Upper lobe of left lung (tissue), 6 donors: ENCODE measurements around the gene ERFE. TPM values are rescaled to one million over a fixed set of nuclear protein-coding genes. Genes with fewer than 3 reads are reported as not detected.

ENCODE experiments used
- ATAC-seq, 2 donors: fragments of 200-7000 bp; cut with Tn5 transposase; one replicate each; pipeline ENCODE4 v1.9.1; 2022; ENCODE audit warnings: mild to moderate bottlenecking in 2 of 2, moderate library complexity in 2 of 2; ENCODE audit not compliant: low FRiP score in 2 of 2
- DNase-seq, 2 donors: peaks; one replicate each; pipeline ENCODE4 v3.0.0-alpha.2; 2019 to 2020
- H3K27ac ChIP-seq, 4 donors: fragments of 200-600 bp; sonication (generic); one replicate each; pipeline ENCODE4 v1.5.1; 2016 to 2019
- H3K27me3 ChIP-seq, 4 donors: fragments of 200-600 bp; sonication (generic); one replicate each; pipeline ENCODE4 v1.5.1; 2017 to 2019
- H3K36me3 ChIP-seq, 4 donors: fragments of 200-600 bp; sonication (generic); one replicate each; pipeline ENCODE4 v1.5.1; 2016 to 2019
- H3K4me1 ChIP-seq, 4 donors: fragments of 200-600 bp; sonication (generic); one replicate each; pipeline ENCODE4 v1.5.1; 2018 to 2019
- H3K4me3 ChIP-seq, 4 donors: fragments of 200-600 bp; sonication (generic); one replicate each; pipeline ENCODE4 v1.5.1; 2017 to 2019; ENCODE audit warnings: mild to moderate bottlenecking in 2 of 4, moderate library complexity in 1 of 4
- H3K9me3 ChIP-seq, 4 donors: fragments of 200-600 bp; sonication (generic); one replicate each; pipeline ENCODE4 v1.5.1; 2018 to 2019
- CTCF ChIP-seq, 6 experiments: fragments of 450-650 bp in 4 of 6; fragments of 200-600 bp in 2 of 6; sonication (generic) in 2 of 6; IDR thresholded peaks; one replicate each; pipeline ENCODE4 v1.5.1; 2016 to 2019; ENCODE audit warnings: antibody characterized with exemption in 6 of 6
- EP300 ChIP-seq, 4 donors: sonication (generic); formaldehyde crosslinking; IDR thresholded peaks; one replicate each; pipeline ENCODE4 v1.5.1; 2017; ENCODE audit warnings: antibody characterized with exemption in 4 of 4, control low read depth in 2 of 4
- POLR2A ChIP-seq, 4 donors: fragments of 450-650 bp; IDR thresholded peaks; one replicate each; pipeline ENCODE4 v1.5.1; 2016 to 2017; ENCODE audit warnings: antibody characterized with exemption in 4 of 4, mild to moderate bottlenecking in 2 of 4
- POLR2AphosphoS5 ChIP-seq, 2 donors: sonication (generic); formaldehyde crosslinking; IDR thresholded peaks; one replicate each; pipeline ENCODE4 v1.5.1; 2017; ENCODE audit warnings: antibody characterized with exemption in 2 of 2
- WGBS, 2 donors: methylation state at CpG; one replicate each; pipeline ENCODE4 v1.1.5; 2017 to 2018; 5-methylcytosine and 5-hydroxymethylcytosine counted together
- total RNA-seq, 6 donors: library from RNA; depleted of rRNA in 4 of 6; stranded (reverse); fragments of >200 nt in 4 of 6; gene quantifications; one replicate each; pipeline versions ENCODE4 v1.1.0 to v1.2.1, GENCODE V29; 2016 to 2021
- donor health status: DM: no; HTN: no; CAD: no; lungs with moderate emphysema.
- donor health status: DM: no; HTN: yes; CAD: no; lungs with severe emphysema.

The ERFE gene
- total RNA-seq, 6 donors from 2014 or later = 0.30 to 1.1 (median 0.43) TPM; not detected in 3

- no peak for DNase-seq
- 71% methylated on average over 4 to 13 of the region's 14 CpGs for WGBS, 2 donors
- no peak overlapping the region for H3K4me3 ChIP-seq
These were observed 25.0 kb upstream of the ERFE start for GRCh38 chr2:238133499-238134392.

GRCh38 chr2:238134393-238134785 lies 24.4 kb upstream of the ERFE start:
- TF ChIP-seq CTCF (IDR thresholded peaks at IDR 0.05) = no peak
- 95 to 97% methylated on average over 6 to 11 of the region's 11 CpGs for WGBS, 2 donors
- Histone ChIP-seq H3K4me3 (no peak overlapping the region), H3K4me1 (peaks cover 0 to 7% (median 4%) of the 10 kb centered on the region in 4 donors), H3K9me3 (no peaks in the 10 kb centered on the region), H3K27ac (no peak overlapping the region), H3K36me3 (no peaks in the 10 kb centered on the region), H3K27me3 (no peaks in the 10 kb centered on the region)
- DNase-seq (peak in 1 of 2 donors; percentile 61), ATAC-seq (no peak)

More at GRCh38 chr2:238133499-238134392, 25.0 kb upstream of the ERFE start:
- peaks cover 0 to 7% (median 2%) of the 10 kb centered on the region in 4 donors for H3K4me1 ChIP-seq
- no peaks in the 10 kb centered on the region for H3K36me3 ChIP-seq
- H3K27me3 ChIP-seq = no peaks in the 10 kb centered on the region
- TF ChIP-seq POLR2A (IDR thresholded peaks at IDR 0.05) = no peak
- TF ChIP-seq CTCF (IDR thresholded peaks at IDR 0.05) = no peak
- TF ChIP-seq POLR2AphosphoS5 (IDR thresholded peaks at IDR 0.05) = no peak
- TF ChIP-seq EP300 (IDR thresholded peaks at IDR 0.05) = no peak
- ATAC-seq = no peak
- H3K9me3 ChIP-seq = no peaks in the 10 kb centered on the region
- H3K27ac ChIP-seq = no peak overlapping the region

GRCh38 chr2:238135601-238136150 lies 23.1 kb upstream of the ERFE start:
- no peak for DNase-seq

GRCh38 chr2:238136820-238137537 lies 21.8 kb upstream of the ERFE start:
- no peaks in the 10 kb centered on the region for H3K9me3 ChIP-seq
- TF ChIP-seq EP300 (IDR thresholded peaks at IDR 0.05) (no peak), POLR2A (IDR thresholded peaks at IDR 0.05) (no peak), CTCF (IDR thresholded peaks at IDR 0.05) (no peak), POLR2AphosphoS5 (IDR thresholded peaks at IDR 0.05) (no peak)
- no peaks in the 10 kb centered on the region for H3K36me3 ChIP-seq
- ATAC-seq (peak in 1 of 2 donors; percentile 41), DNase-seq (peak; percentile 71 to 73)
- H3K27me3 ChIP-seq = no peaks in the 10 kb centered on the region
- peak overlapping the region in 1 of 4 donors; percentile 57 for H3K27ac ChIP-seq
- H3K4me1 ChIP-seq = peaks cover 8 to 19% (median 13%) of the 10 kb centered on the region in 4 donors
- no peak overlapping the region for H3K4me3 ChIP-seq
- 70 to 74% methylated on average over 9 to 14 of the region's 14 CpGs for WGBS, 2 donors

More at GRCh38 chr2:238135601-238136150, 23.1 kb upstream of the ERFE start:
- ATAC-seq = no peak
- Histone ChIP-seq H3K36me3 (no peaks in the 10 kb centered on the region), H3K9me3 (no peaks in the 10 kb centered on the region), H3K27me3 (no peaks in the 10 kb centered on the region), H3K4me1 (peaks cover 0 to 9% (median 6%) of the 10 kb centered on the region in 4 donors), H3K4me3 (no peak overlapping the region), H3K27ac (no peak overlapping the region)
- WGBS, 2 donors = 87 to 88% methylated on average over 15 of the region's 15 CpGs
- TF ChIP-seq EP300 (IDR thresholded peaks at IDR 0.05) (no peak), POLR2AphosphoS5 (IDR thresholded peaks at IDR 0.05) (no peak), CTCF (IDR thresholded peaks at IDR 0.05) (no peak), POLR2A (IDR thresholded peaks at IDR 0.05) (no peak)
